Sigmoid colon (tissue), 7 donors: Measurements from ENCODE around the gene SLC19A1. TPM values are rescaled to one million over a fixed set of nuclear protein-coding genes. Genes with fewer than 3 reads are reported as not detected.

ENCODE experiments used
- DNase-seq: peaks from one replicate; pipeline ENCODE4 v3.0.0-alpha.2; 2019
- H3K27ac ChIP-seq, 4 donors: fragments of 200-600 bp; sonication (generic); one replicate each; pipeline ENCODE4 v1.5.1; 2016 to 2019; ENCODE audit warnings: mild to moderate bottlenecking in 1 of 4
- H3K27me3 ChIP-seq, 3 donors: fragments of 200-600 bp; sonication (generic); one replicate each; pipeline ENCODE4 v1.5.1; 2019; ENCODE audit warnings: mild to moderate bottlenecking in 1 of 3
- H3K36me3 ChIP-seq, 4 donors: fragments of 200-600 bp; sonication (generic); one replicate each; pipeline ENCODE4 v1.5.1; 2016 to 2019
- H3K4me1 ChIP-seq, 4 donors: fragments of 200-600 bp; sonication (generic); one replicate each; pipeline ENCODE4 v1.5.1; 2017 to 2019
- H3K4me3 ChIP-seq, 4 donors: fragments of 200-600 bp; sonication (generic); one replicate each; pipeline ENCODE4 v1.5.1; 2017 to 2019; ENCODE audit warnings: mild to moderate bottlenecking in 2 of 4, moderate library complexity in 1 of 4
- H3K9me3 ChIP-seq, 4 donors: fragments of 200-600 bp in 3 of 4; sonication (generic) in 3 of 4; one replicate each; pipeline versions ENCODE4 v1.5.1 to v1.6.1; 2013 to 2019
- EP300 ChIP-seq, 4 donors: sonication (generic); formaldehyde crosslinking; IDR thresholded peaks; one replicate each; pipeline ENCODE4 v1.6.1; 2017; ENCODE audit warnings: antibody characterized with exemption in 4 of 4
- POLR2A ChIP-seq, 2 donors: fragments of 450-650 bp; IDR thresholded peaks; one replicate each; pipeline ENCODE4 v1.6.1; 2016; ENCODE audit warnings: antibody characterized with exemption in 2 of 2, mild to moderate bottlenecking in 2 of 2, moderate library complexity in 2 of 2
- POLR2AphosphoS5 ChIP-seq, 4 donors: sonication (generic); formaldehyde crosslinking; IDR thresholded peaks; one replicate each; pipeline ENCODE4 v1.6.1; 2017; ENCODE audit warnings: antibody characterized with exemption in 4 of 4
- WGBS, 2 donors: extraction: QIAGEN DNeasy Blood & Tissue Kit; methylation state at CpG; one replicate each; pipeline ENCODE4 v1.1.7; 2013; 5-methylcytosine and 5-hydroxymethylcytosine counted together
- intact Hi-C: fragments of 100-400 bp; cut with DNase I; formaldehyde crosslinking; loops from one replicate; pipeline ENCODE4 v1.15.1; 2023
- polyA plus RNA-seq, 3 donors: library from polyadenylated mRNA; stranded (reverse); fragments of 200-250 nt; gene quantifications; one replicate each; pipeline ENCODE4 v1.2.3, GENCODE V29; 2013
- total RNA-seq, 4 donors: library from RNA; depleted of rRNA; stranded (reverse); fragments of >200 nt; gene quantifications; one replicate each; pipeline ENCODE4 v1.1.0, GENCODE V29; 2016
- TF ChIP-seq, protein P1 (sequence below), 4 experiments: fragments of 450-650 bp in 3 of 4; fragments of 200-600 bp in 1 of 4; IDR thresholded peaks; one replicate each; pipeline ENCODE4 v1.5.1; 2016 to 2019; ENCODE audit warnings: antibody characterized with exemption in 4 of 4, mild to moderate bottlenecking in 3 of 4, moderate library complexity in 2 of 4
- donor health status: healthy with polysubstance abuse.
- donor health status: Bipolar disorder and iron deficiency.
- donor health status: healthy.

Gene SLC19A1
- total and polyA plus RNA-seq, 7 donors: 1.8 to 10.7 (median 2.5) TPM

DNA sequence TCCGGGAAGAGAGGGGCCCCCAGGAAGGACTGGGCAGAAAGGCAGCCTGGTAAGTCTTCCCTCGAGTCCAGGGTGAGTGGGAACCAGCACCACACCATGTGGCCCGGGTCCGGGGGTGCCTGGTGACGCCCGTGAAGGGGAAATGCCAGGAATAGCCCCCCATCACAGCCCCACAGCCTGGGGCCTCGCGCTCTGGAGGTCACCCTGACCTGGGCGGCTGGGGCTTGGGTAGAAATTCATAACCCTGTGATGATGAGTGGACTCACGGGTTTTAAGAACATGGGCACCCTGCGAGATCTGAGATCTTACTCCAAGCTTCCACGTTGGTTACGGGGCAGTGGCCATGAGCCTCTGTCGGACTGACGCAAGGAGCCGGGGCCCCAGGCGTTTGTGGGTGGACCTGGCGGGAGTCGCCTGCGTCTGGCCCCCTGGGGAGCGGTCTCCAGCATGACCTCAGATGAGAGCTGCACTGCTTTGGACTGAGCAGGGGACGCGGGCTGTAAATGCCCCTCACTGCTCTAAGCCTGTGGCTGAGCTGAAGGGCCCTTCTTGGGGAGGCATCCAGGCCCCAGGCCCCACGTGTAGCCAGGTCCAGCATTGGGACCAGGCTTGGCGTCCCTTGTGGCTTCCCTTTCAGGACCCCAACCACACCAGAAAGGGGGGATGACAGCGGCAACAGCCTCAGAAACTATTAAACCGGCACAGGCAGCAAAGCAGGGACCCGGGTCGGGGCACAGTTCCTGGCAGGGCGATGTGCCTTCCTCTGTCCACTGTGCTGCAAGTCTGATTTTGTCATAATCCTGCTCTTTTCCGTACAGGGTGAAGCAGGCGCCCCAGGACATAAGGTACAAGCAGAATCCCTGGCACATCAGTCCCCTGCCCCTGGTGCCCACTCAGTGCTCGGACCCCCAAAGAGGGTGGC, 60.0 kb downstream of the SLC19A1 start:
- Histone ChIP-seq H3K27ac (peak overlapping the region in 1 of 4 donors; percentile 22), H3K4me1 (peaks cover 4 to 16% (median 13%) of the 10 kb centered on the region in 4 donors), H3K9me3 (no peaks in the 10 kb centered on the region), H3K27me3 (no peaks in the 10 kb centered on the region), H3K36me3 (peaks cover 0 to 51% (median 8%) of the 10 kb centered on the region in 4 donors), H3K4me3 (no peak overlapping the region)
- intact Hi-C loops: no loop called here
- TF ChIP-seq POLR2A (IDR thresholded peaks at IDR 0.05) (no peak), EP300 (IDR thresholded peaks at IDR 0.05) (no peak), POLR2AphosphoS5 (IDR thresholded peaks at IDR 0.05) (no peak)
- TF ChIP-seq, protein P1, sequence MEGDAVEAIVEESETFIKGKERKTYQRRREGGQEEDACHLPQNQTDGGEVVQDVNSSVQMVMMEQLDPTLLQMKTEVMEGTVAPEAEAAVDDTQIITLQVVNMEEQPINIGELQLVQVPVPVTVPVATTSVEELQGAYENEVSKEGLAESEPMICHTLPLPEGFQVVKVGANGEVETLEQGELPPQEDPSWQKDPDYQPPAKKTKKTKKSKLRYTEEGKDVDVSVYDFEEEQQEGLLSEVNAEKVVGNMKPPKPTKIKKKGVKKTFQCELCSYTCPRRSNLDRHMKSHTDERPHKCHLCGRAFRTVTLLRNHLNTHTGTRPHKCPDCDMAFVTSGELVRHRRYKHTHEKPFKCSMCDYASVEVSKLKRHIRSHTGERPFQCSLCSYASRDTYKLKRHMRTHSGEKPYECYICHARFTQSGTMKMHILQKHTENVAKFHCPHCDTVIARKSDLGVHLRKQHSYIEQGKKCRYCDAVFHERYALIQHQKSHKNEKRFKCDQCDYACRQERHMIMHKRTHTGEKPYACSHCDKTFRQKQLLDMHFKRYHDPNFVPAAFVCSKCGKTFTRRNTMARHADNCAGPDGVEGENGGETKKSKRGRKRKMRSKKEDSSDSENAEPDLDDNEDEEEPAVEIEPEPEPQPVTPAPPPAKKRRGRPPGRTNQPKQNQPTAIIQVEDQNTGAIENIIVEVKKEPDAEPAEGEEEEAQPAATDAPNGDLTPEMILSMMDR (IDR thresholded peaks at IDR 0.05): no peak
- 88 to 89% methylated on average over 33 of the region's 33 CpGs for WGBS, 2 donors
- no peak for DNase-seq

DNA sequence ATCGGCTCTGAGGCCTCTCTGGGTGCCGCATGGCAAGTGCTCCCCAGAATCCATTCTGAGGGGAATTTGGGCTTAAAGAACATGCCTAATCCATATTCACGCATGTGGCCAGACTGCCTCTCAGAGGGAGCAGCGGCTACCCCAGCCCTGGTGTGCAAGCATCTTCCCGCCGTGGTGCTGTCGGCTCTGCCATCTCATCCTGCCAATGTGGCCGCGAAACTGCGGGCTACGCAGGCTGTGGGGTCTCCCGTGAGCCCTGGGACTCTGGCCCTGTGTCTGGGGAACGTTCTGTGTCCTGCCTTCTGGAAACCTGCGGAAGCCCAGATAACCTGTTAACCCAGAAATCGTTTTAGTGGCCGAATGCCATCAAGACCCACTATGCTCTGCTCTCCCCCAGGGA, 60.7 kb downstream of the SLC19A1 start:
- Histone ChIP-seq H3K36me3 (peaks cover 0 to 51% (median 8%) of the 10 kb centered on the region in 4 donors), H3K4me3 (no peak overlapping the region), H3K4me1 (peaks cover 4 to 17% (median 13%) of the 10 kb centered on the region in 4 donors), H3K27me3 (no peaks in the 10 kb centered on the region), H3K9me3 (no peaks in the 10 kb centered on the region), H3K27ac (no peak overlapping the region)
- TF ChIP-seq POLR2A (IDR thresholded peaks at IDR 0.05) (no peak), POLR2AphosphoS5 (IDR thresholded peaks at IDR 0.05) (no peak), EP300 (IDR thresholded peaks at IDR 0.05) (no peak)
- TF ChIP-seq, protein P1 (IDR thresholded peaks at IDR 0.05): no peak
- intact Hi-C loops: no loop called here
- no peak for DNase-seq
- 92 to 95% methylated on average over 16 of the region's 16 CpGs for WGBS, 2 donors

DNA sequence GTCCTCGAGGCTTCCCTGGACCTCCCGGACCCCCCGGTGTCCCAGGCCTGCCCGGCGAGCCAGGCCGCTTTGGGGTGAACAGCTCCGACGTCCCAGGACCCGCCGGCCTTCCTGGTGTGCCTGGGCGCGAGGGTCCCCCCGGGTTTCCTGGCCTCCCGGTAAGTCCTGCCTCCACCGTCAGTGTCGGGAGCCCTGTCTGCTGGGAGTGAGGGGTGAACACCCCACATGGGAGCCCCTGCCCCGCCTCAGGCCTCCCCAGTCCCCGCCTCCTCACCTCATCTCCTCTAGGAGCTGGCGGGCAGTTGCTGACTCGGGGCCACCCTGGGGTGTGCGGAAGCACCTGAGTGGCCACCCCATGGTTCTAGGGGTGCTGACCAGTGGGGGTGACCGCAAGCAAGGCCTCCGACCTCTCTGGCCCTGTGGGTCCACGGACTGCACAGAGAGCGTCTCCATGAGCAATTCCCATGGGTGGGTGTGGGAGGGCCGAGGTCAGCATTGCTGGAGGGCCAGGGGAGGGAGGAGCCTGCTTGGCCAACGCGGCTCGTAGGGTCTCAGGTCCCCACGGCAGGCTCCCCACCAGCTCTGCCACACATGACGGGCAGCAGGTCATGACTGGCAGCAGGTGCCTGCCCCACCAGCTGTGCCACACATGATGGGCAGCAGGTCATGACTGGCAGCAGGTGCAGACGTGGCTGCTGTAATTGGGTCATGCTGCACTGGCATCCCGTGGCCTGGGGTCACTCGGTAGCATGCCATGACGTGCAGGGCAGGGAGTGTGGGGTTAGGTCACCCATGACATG, 61.3 kb downstream of the SLC19A1 start:
- Histone ChIP-seq H3K9me3 (no peaks in the 10 kb centered on the region), H3K36me3 (peaks cover 0 to 55% (median 8%) of the 10 kb centered on the region in 4 donors), H3K4me1 (peaks cover 4 to 17% (median 13%) of the 10 kb centered on the region in 4 donors), H3K4me3 (no peak overlapping the region), H3K27ac (no peak overlapping the region), H3K27me3 (no peaks in the 10 kb centered on the region)
- no peak for DNase-seq
- 88 to 91% methylated on average over 35 of the region's 35 CpGs for WGBS, 2 donors
- TF ChIP-seq POLR2A (IDR thresholded peaks at IDR 0.05) (no peak), POLR2AphosphoS5 (IDR thresholded peaks at IDR 0.05) (no peak), EP300 (IDR thresholded peaks at IDR 0.05) (no peak)
- TF ChIP-seq, protein P1 (IDR thresholded peaks at IDR 0.05): no peak
- intact Hi-C loops: no loop called here

DNA sequence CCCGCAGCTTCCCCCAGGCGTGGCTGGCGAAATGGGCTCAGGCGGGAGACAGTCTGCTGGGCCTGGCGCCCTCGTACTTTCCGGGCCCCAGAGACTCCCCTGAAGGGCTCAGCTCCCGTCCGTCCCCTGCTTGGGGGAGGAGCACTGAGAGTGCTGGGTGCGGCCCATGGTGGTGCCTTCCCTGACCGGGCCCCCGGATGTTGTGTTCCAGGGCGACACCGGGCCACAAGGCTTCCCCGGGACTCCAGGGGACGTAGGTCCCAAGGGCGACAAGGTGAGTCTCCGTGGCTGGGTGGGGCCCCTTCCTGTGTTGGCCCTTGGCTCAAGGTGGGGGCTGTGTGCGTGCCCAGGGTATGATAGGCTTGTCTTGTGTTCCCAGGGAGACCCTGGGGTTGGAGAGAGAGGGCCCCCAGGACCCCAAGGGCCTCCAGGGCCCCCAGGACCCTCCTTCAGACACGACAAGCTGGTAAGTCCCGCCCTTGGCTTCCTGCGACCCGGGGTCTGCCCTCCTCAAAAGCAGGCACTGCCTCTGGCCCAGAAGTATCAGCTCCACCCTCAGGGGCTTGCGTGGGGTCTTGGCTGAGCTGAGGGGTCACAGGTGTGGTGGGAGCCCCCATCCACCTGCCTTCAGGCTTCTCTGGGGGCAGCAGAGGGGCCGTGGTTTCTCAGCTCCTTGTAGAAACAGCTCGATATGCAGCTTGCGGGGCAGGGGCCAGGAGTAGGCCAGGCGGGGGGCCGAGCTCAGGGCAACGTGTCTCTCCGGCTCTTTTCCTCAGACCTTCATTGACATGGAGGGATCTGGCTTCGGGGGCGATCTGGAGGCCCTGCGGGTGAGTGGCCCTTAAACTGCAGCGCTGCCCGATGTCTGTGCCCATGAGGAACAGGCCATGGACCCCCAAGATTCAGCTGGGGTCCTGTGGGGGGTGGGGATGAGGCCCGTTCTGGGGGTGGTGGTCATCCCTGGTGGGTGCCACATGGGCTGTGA, 62.3 kb downstream of the SLC19A1 start:
- peaks cover 0 to 64% (median 11%) of the 10 kb centered on the region in 4 donors for H3K36me3 ChIP-seq
- TF ChIP-seq, protein P1 (IDR thresholded peaks at IDR 0.05): no peak
- TF ChIP-seq POLR2A (IDR thresholded peaks at IDR 0.05): no peak
- no peak for TF ChIP-seq EP300 (IDR thresholded peaks at IDR 0.05)
- no peak for TF ChIP-seq POLR2AphosphoS5 (IDR thresholded peaks at IDR 0.05)
- WGBS, 2 donors: 74 to 76% methylated on average over 37 of the region's 37 CpGs

More for the DNA sequence above, 62.3 kb downstream of the SLC19A1 start:
- no peaks in the 10 kb centered on the region for H3K9me3 ChIP-seq
- no peak overlapping the region for H3K27ac ChIP-seq
- DNase-seq: no peak
- no peak overlapping the region for H3K4me3 ChIP-seq
- peaks cover 4 to 17% (median 13%) of the 10 kb centered on the region in 4 donors for H3K4me1 ChIP-seq
- H3K27me3 ChIP-seq: no peaks in the 10 kb centered on the region
- intact Hi-C loops: no loop called here
